Activated CD8-positive, alpha-beta memory T cell treated with anti-CD3 and anti-CD28 coated beads, Interleukin-2, amount 50 U/mL, for 1 hour (primary cell): ENCODE results near the gene MAN2A2.
A peak's percentile ranks its signal among the peaks of the same experiment; 100 is the strongest.

Source experiments
- DNase-seq: peaks from one replicate; pipeline ENCODE4 v3.0.0-alpha.2; 2020; ENCODE audit errors: extremely low read depth

Gene MAN2A2

DNA sequence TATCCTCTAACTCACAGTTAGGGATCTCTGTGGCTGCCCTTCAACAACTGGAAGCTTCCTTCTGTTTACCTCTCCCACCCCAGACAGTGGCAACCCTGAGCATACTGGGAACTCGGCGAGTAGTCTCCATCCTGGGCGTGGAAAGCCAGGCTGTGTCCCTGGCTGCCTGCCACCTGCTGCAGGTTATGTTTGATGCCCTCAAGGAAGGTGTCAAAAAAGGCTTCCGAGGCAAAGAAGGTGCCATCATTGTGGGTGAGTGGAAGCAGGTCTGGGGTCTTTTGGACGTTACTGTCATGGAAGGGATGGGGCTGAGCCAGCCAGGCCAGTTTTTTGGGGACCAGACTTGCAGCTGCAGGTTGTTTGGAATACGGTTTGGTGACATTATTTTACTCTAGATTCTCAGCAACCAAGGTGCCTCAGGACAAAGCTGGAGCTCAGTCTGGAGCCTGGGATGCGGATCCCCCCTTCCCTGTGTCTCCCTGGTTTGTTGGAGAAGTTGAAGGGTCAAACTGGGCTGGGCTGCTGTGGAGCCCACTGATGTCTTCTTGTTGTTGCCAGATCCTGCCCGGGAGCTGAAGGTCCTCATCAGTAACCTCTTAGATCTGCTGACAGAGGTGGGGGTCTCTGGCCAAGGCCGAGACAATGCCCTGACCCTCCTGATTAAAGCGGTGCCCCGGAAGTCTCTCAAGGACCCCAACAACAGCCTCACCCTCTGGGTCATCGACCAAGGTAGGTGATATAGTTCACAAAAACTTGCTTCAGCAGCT, 39.4 kb downstream of the MAN2A2 start:
- no peak for DNase-seq

DNA sequence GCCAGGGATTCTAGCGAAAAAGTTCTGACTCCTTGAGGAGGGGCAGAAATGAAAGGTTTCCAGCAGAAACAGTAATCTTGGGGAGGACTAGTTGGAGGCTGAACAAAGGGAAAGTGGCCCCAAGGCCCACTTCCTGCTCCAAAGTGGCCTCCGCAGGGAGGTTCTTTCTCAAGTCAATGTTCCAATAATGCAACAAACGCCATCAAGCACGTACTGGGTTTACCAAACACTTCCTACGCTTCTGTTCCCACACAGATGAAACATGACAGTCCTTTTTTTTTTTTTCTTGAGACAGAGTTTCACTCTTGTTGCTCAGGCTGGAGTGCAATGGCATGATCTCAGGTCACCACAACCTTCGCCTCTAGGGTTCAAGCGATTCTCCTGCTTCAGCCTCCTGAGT, 42.0 kb downstream of the MAN2A2 start:
- DNase-seq, result no peak

DNA sequence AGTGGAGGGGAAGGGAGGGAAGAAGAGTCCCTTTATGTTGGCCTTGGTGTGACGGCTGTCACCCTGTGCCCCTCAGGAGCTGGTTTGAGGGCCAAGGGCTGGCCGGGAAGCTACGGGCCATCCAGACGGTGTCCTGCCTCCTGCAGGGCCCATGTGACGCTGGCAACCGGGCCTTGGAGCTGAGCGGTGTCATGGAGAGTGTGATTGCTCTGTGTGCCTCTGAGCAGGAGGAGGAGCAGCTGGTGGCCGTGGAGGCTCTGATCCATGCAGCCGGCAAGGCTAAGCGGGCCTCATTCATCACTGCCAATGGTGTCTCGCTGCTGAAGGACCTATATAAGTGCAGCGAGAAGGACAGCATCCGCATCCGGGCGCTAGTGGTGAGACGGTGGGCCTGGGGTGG, 43.4 kb downstream of the MAN2A2 start:
- no peak for DNase-seq

DNA sequence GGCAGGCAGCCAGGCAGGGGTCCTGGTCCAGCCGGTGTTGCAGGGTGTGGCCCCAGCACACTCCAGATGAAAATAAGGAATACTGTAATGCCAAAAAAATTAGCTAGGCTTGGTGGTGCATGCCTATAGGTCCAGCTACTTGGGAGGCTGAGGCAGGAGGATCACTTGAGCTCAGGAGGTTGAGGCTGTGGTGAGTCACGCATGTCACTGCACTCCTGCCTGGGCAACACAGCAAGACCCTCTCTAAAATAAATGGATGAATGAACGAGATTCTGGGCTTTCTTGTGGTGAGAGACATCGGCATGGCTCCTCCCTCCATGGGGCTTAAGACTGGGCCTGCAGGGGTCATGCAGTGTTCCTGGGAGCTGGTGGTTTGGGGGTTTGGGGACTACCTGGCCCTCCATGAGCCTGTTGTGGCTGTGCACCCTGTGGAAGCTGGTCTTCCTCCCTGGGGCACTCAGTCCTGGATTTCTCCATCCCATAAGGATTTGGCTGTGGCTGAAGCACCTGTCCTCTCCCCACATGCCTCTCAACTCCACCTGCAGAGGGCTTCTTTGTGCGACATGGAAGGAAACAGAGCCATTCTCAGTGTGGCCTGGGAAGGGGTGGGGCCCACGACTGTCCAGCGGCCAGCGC, 44.0 kb downstream of the MAN2A2 start:
- no peak for DNase-seq

DNA sequence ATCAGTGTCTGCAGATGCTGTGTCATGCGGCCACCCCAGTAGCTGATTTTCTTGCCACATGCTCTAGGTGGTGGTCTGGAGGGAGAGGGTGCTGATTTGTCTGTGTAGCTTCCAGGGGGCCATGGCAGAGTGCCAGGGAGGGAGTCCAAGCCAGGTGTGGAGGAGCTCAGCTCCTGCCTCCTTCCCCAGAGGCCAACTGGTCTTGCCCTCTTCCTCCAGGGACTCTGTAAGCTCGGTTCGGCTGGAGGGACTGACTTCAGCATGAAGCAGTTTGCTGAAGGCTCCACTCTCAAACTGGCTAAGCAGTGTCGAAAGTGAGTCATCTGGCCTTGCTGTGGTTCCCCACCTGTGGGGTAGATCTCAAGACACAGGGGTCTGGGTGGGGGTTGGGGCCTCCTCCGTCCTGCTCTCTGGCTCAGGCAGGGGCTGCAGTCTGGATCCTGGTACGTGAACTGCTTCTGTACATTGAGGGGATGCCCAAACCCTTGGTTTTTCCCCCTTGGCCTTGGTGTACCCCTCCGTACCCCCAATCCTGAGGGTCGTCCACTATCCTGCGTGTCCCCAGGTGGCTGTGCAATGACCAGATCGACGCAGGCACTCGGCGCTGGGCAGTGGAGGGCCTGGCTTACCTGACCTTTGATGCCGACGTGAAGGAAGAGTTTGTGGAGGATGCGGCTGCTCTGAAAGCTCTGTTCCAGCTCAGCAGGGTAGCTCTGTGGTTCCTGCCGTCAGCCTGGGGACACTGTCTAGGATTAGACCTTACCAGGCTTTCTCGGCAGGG, 44.7 kb downstream of the MAN2A2 start:
- no peak for DNase-seq

DNA sequence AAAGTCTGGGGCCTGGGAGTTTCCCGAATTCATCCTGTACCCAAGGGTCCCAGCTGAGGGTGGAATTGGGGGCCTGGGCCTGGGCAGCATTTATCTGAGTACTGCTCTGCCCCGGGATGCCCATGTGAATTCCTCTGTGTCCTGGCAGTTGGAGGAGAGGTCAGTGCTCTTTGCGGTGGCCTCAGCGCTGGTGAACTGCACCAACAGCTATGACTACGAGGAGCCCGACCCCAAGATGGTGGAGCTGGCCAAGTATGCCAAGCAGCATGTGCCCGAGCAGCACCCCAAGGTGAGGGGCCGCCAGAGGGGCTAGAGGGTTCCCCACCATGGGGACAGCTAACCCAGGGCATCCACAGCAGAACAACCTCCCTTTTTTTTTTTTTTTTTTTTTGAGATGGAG, 45.4 kb downstream of the MAN2A2 start:
- no peak for DNase-seq

DNA sequence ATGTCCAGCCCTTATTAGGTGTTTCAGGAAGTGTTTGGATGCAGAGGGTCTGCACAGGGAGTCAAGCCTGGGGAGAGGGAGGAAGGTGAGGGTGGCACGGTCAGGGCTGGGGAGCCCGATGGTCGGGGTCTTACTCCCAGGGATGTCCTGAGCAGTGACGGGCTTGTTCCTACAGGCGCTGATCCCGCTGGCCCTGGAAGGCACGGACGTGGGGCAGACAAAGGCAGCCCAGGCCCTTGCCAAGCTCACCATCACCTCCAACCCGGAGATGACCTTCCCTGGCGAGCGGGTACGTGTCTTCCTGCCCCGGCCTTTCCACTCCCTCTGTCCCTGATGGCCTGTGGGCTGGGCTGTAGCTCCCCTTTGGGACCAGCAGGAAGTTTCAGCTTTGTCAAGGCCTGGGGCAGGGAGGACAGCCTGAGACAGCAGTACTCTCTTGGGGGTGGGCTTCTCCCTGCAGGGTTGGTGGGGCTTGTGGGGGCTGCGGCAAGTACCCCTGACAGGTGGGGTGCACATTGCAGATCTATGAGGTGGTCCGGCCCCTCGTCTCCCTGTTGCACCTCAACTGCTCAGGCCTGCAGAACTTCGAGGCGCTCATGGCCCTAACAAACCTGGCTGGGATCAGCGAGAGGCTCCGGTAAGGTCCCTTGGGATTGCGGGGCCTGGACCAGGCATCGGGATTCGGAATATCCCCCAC, 47.0 kb downstream of the MAN2A2 start:
- no peak for DNase-seq

DNA sequence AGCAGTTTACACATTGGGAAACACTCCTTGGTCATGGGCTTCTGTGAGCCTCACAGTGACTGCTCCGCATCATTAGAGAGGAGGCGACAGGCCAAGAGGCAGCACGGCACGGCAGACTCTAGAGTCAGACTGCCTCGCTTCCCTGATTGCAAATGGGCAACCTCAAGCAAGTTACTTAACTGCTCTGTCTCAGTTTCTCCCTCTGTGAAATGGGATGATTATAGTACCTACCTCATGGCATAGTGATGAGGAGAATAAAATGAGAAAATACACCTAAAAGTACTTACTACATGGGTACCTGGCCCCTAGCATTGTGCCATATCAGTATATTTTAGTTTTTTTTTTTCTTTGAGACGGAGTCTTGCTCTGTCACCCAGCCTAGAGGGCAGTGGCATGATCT, 47.6 kb downstream of the MAN2A2 start:
- DNase-seq, result no peak

DNA sequence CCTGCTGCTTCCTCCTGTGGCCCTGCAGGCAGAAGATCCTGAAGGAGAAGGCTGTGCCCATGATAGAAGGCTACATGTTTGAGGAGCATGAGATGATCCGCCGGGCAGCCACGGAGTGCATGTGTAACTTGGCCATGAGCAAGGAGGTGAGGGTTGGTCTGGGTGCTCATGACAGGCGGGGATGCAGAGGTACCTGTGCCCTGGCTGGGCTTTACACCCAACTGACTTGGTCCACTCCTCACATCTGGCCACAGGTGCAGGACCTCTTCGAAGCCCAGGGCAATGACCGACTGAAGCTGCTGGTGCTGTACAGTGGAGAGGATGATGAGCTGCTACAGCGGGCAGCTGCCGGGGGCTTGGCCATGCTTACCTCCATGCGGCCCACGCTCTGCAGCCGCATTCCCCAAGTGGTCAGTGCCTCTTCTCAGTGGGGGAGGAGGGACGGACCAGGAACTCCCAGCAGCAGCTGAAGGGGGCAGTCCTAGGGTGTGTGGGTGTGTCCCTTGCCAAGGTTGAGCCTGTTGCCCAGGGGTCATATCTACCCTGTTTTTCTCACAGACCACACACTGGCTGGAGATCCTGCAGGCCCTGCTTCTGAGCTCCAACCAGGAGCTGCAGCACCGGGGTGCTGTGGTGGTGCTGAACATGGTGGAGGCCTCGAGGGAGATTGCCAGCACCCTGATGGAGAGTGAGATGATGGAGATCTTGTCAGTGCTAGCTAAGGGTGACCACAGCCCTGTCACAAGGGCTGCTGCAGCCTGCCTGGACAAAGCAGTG, 50.0 kb downstream of the MAN2A2 start:
- no peak for DNase-seq

DNA sequence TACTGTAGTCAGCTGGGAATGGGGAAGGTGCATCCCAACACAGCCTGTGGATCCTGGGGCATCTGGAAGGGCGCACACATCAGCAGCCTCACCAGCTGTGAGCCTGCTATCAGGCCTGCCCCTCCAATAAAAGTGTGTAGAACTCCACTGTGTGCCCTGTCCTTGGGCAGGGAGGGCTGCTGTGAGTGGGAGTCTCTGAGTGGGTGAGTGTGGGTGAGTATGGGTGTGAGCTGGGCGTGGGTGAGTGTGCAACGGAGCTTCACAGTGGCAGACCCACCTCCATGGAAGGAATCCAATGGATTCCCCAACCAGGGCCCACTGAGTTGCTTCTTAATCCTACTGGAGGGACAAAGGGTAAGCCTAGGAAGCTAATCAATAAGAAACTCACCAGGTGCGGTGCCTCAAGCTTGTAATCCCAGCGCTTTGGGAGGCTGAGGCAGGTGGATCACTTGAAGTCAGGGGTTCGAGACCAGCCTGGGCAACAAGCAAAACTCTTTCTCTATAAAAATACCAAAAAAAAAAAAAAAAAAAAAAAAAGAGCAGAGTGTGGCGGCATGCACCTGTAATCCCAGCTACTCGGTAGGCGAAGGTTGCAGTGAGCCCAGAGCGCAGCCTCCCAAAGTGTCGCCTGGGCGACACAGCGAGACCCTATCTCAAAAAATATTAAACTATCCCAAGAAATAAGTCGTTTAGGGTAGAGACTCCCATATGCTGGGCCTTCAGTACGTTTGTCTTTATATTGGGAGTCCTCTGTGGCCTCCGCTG, 51.0 kb downstream of the MAN2A2 start:
- no peak for DNase-seq

DNA sequence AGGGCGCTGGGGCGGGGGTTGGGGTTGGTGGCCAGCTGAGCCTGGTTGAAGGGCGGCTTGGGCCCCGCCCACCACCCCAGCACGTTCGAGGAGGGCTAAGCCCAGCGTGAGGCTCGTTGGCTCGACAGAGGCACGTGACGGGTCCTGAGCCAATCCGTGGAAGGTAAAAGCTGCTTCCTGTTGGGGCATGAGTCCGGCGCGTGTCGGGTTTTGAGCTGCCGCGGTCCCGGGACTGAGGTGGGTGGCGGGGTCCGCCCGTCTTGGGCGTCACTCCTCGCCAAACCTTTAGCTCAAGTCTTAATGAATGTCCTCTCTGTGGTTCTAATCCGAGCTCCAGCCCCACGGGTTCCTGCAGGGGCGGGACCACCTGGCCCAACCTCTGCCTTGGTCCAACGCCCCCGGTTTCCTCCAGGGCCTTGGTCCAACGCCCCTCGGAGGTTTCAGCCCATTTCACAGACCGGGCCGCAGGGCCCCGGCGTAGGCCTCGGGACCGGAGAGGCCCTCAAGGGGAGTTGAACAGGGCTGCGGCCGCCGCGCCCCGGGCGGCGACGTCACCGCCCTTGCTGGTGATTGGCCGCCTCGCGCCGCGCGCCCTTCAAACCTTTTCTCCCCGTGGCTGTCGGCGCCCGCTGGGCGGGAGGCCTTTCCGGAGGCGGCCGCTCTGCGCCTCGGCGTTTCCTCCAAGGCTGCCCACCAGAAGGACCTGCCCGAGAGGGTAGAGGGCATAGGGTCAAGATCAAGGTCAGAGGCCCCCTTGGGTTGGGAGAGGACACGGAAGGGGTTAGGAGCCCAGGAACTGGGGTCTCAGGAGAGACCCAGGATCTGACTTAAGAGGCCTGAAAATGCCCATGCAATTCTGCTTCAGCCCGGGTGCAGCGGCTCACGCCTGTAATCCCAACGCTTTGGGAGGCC, 51.9 kb downstream of the MAN2A2 start, which contains the start of gene RCCD1:
Gene RCCD1 (plus strand): TSS at position 173 of the 912 bp plus-strand sequence. CDS start 1,851 bp downstream, outside the sequence.
- peak; percentile 48 for DNase-seq

DNA sequence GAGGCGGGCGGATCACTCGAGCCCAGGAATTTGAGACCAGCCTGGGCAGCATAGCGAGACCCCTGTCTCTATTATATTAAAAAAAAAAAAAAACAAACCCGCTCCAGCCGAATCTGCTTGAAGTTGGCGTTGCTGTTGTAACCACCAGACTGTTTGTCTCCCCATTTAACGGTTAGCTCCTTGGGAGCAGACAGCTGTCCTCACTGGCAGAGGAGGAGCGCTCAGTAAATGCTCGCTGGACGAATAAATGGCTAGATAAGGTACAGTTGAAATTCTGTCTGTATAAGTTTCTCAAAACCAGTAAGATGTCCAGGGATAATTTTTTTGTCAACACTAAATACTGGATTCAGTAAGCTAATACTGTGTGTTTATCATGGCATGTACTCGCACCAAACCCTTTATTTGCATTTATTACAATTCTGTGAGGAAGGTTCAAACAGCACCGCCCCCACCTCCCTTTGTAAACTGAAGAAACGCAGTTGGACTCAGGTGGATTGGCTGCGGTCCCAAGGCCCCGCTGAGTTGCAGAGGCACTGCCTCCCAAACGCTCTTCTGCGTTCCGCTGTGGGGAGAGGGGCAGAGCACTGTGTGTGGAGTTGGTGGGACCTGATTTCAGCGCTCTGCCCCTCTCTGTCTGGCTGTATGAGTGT, 52.6 kb downstream of the MAN2A2 start:
- no peak for DNase-seq

DNA sequence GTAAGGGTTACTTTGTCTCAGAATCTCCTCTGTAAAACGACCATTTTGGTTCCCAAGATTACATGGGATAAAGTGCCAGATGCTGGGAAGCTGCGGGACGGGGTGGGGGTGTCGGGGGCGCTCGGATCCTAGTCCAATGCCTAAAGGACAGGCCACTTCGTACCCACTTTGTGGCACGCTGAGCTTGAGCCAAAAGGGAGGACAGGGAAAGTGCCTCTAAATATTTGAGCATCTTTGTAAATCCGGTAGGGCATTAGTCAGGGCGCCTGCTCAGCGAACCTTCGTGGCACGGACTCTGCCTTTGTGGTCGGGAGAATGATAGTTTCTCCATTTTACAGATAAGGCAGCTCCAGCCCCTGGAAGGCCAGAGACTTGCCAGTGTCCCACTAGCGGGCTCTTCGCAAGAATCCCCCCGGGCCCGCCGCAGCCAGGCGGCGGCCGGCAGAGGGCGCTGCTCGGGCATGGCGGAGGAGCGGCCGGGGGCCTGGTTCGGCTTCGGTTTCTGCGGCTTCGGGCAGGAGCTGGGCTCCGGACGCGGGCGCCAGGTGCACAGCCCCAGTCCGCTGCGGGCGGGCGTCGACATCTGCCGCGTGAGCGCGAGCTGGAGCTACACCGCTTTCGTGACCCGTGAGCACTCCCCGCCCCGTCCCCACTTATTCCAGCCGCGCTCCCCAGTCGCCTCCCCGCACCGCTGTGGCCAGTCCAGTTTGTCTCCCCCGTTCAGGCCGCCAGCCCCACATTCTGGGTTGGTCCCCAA, 53.4 kb downstream of the MAN2A2 start:
- DNase-seq, result no peak

DNA sequence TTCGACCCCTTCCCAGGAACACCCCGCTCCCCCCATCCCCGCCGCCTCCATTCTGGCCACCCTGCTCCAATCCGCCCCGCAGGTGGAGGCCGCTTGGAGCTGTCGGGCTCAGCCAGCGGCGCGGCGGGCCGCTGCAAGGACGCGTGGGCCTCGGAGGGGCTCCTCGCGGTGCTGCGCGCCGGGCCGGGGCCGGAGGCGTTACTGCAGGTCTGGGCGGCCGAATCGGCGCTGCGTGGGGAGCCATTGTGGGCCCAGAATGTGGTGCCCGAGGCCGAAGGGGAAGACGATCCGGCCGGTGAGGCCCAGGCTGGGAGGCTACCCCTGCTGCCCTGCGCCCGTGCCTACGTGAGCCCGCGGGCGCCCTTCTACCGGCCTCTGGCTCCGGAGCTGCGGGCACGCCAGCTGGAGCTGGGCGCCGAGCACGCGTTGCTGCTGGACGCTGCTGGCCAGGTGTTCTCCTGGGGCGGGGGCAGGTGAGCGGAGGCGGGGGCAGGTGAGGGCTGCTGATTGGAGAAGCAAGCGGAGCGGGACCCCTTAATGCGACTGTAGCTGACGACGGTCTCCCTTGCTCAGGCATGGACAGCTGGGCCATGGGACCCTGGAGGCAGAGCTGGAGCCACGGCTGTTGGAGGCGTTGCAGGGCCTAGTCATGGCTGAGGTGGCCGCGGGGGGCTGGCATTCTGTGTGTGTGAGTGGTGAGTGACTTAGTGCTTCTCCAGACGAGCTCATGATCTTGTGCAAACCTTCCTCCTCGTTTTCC, 54.1 kb downstream of the MAN2A2 start:
- no peak for DNase-seq

DNA sequence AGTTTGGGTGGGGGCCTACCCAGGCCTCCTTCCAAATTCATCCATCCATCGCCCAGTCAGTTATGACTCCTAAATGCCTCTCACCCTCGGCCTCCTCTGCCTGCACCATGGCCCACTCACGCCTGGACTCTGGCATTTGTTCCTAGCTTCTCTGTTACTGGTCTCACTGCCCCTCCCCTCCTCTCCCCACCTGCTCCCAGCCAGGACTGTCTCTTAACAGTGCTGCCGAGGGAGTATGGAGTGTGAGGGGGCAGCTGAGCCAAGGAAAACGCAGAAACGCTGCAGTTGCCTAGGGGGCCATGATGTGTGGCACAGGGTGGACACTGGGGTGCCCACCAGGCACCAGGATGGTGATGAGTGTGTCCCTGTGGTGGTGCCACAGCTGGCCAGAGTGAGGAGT, 54.7 kb downstream of the MAN2A2 start:
- no peak for DNase-seq

DNA sequence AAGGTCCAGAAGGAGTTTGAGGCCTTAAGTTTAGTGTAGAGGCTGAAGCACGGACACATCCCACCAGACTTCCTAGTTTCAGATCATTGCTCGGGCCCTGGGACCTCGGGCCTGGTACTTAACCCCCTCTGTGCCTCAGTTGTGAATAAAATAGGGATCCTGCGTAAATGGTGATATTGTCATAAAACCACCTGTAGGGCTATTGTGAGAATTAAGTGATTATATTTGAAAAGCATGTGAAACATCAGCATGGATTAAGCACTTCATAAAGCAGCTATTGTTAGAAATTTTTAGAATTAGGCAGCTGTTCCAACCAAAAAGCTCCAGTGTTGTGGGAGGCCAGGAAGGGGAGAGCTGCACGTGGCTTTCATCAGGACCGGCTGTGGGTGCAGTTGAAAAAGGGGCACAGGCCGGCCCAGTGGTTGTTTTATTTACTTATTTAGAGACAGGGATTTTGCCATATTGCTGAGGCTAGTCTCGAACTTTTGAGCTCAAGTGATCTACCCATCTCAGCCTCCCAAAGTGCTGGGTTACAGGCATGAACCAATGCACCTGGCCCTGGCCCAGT, 56.0 kb downstream of the MAN2A2 start:
- DNase-seq, result no peak

DNA sequence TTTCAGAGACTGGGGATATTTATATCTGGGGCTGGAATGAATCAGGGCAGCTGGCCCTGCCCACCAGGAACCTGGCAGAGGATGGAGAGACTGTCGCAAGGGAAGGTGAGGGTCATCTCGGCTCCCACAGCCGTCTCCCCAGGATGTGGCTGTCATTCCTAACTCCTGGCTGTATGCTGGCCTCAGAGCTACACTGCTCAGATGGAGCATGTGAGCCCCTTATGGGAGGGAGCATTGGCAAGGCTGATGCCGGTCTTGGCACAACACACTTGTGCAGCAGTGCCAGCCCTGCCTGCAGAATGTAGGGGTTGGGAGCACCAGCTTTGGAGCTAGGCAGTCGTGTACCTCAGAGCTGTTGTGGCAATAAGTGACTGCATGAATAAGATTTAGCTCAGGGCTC, 56.8 kb downstream of the MAN2A2 start:
- DNase-seq, result no peak
